Caco-2 (cell line): Measurements from ENCODE around the gene ASGR1. TPM values are rescaled to one million over a fixed set of nuclear protein-coding genes. Genes with fewer than 3 reads are reported as not detected.

Experiments
- BruUV-seq: library from RNA; stranded (reverse); fragments of 400-500 nt; replicated peaks from 2 replicates; lab custom pipeline; 2021; lab: Mats Ljungman, UMichigan
- CTCF ChIA-PET: fragments of 300-600 bp; sonication (Branson Sonifier 250); formaldehyde crosslinking; loops from one replicate; lab custom pipeline; 2022; ENCODE audit warnings: antibody characterized with exemption; lab: Charles Lee
- POLR2A ChIA-PET: fragments of 300-600 bp; sonication (Branson Sonifier 250); formaldehyde crosslinking; loops from one replicate; lab custom pipeline; 2022; ENCODE audit warnings: antibody characterized with exemption; lab: Charles Lee
- DNase-seq, 2 experiments: peaks; one replicate each; pipeline versions ENCODE4 v3.0.0 to v3.0.0-alpha.2; 2020 to 2022
- H3K27me3 ChIP-seq: replicated peaks from 2 replicates; pipeline ENCODE4 v1.6.0; 2011; ENCODE audit warnings: low read length; ENCODE audit not compliant: control insufficient read depth, insufficient read depth
- H3K36me3 ChIP-seq: 2 replicates; pipeline ENCODE4 v1.5.1; 2011; ENCODE audit warnings: low read length; ENCODE audit not compliant: control insufficient read depth, insufficient read depth
- H3K4me1 ChIP-seq: fragments of 250-450 bp; sonication (Bioruptor Pico); 2 replicates; pipeline ENCODE4 v1.5.1; 2020; ENCODE audit warnings: mild to moderate bottlenecking
- H3K4me3 ChIP-seq: 2 replicates; pipeline ENCODE4 v1.5.1; 2011; ENCODE audit warnings: low read depth, mild to moderate bottlenecking, control low read depth, low read length
- H3K9me3 ChIP-seq: fragments of 250-450 bp; sonication (Bioruptor Pico); 2 replicates; pipeline ENCODE4 v1.5.1; 2020; ENCODE audit warnings: mild to moderate bottlenecking, moderate library complexity
- H3K27ac Mint-ChIP-seq: one replicate; pipeline ENCODE4 v1.8.0; 2022; ENCODE audit warnings: mixed read lengths; ENCODE audit not compliant: unreplicated experiment
- H3K27me3 Mint-ChIP-seq: one replicate; pipeline ENCODE4 v1.8.0; 2022; ENCODE audit warnings: mixed read lengths; ENCODE audit not compliant: insufficient read depth, unreplicated experiment
- H3K36me3 Mint-ChIP-seq: one replicate; pipeline ENCODE4 v1.8.0; 2022; ENCODE audit warnings: mild to moderate bottlenecking, mixed read lengths; ENCODE audit not compliant: insufficient read depth, unreplicated experiment
- H3K4me1 Mint-ChIP-seq: one replicate; pipeline ENCODE4 v1.8.0; 2022; ENCODE audit warnings: low read depth, mixed read lengths; ENCODE audit not compliant: unreplicated experiment
- H3K4me3 Mint-ChIP-seq: one replicate; pipeline ENCODE4 v1.8.0; 2022; ENCODE audit warnings: mild to moderate bottlenecking, moderate library complexity, mixed read lengths; ENCODE audit not compliant: unreplicated experiment
- H3K9me3 Mint-ChIP-seq: one replicate; pipeline ENCODE4 v1.8.0; 2022; ENCODE audit warnings: mixed read lengths; ENCODE audit not compliant: unreplicated experiment
- intact Hi-C: fragments of 100-400 bp; cut with micrococcal nuclease; formaldehyde crosslinking; loops from one replicate; pipeline ENCODE4 v1.10.0; 2022; ENCODE audit not compliant: unreplicated experiment
- total RNA-seq: library from RNA; stranded (reverse); gene quantifications from 2 replicates; pipeline ENCODE4 v1.2.3, GENCODE V29; 2022
- TF ChIP-seq, protein P1 (sequence below), 2 experiments: fragments of 200-600 bp in 1 of 2; IDR thresholded peaks; 1 replicate in 1 of 2; 2 replicates in 1 of 2; pipeline versions ENCODE4 v1.5.1 to v1.8.0; 2011 to 2022; ENCODE audit warnings: antibody characterized with exemption in 1 of 2, control low read depth in 1 of 2, inconsistent platforms in 1 of 2, low read depth in 1 of 2, low read length in 1 of 2, mild to moderate bottlenecking in 1 of 2, moderate library complexity in 1 of 2; ENCODE audit not compliant: insufficient read depth in 1 of 2, severe bottlenecking in 1 of 2, unreplicated experiment in 1 of 2

Gene ASGR1
- total RNA-seq, 1 experiment from 2014 or later, result 9.2 TPM

- no peaks in the 10 kb centered on the region for H3K9me3 Mint-ChIP-seq
- TF ChIP-seq, protein P1, sequence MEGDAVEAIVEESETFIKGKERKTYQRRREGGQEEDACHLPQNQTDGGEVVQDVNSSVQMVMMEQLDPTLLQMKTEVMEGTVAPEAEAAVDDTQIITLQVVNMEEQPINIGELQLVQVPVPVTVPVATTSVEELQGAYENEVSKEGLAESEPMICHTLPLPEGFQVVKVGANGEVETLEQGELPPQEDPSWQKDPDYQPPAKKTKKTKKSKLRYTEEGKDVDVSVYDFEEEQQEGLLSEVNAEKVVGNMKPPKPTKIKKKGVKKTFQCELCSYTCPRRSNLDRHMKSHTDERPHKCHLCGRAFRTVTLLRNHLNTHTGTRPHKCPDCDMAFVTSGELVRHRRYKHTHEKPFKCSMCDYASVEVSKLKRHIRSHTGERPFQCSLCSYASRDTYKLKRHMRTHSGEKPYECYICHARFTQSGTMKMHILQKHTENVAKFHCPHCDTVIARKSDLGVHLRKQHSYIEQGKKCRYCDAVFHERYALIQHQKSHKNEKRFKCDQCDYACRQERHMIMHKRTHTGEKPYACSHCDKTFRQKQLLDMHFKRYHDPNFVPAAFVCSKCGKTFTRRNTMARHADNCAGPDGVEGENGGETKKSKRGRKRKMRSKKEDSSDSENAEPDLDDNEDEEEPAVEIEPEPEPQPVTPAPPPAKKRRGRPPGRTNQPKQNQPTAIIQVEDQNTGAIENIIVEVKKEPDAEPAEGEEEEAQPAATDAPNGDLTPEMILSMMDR (IDR thresholded peaks at IDR 0.05; ENCODE audit: insufficient read depth in 1 of 2, low read depth in 1 of 2, low read length in 1 of 2, severe bottlenecking in 1 of 2, unreplicated experiment in 1 of 2), result no peak
- no peak overlapping the region for H3K4me3 Mint-ChIP-seq
- H3K36me3 Mint-ChIP-seq, result no peaks in the 10 kb centered on the region
- H3K27ac Mint-ChIP-seq, result no peak overlapping the region
- BruUV-seq, result no TSS peak
- ChIA-PET CTCF (interaction anchor here (1.4 to 1.7 kb wide), 2 partner anchors 31 to 88 kb away, joined by 4 to 5 read pairs; no protein-coding TSS in a partner anchor), POLR2A (no interaction called here)
- Histone ChIP-seq H3K4me3 (no peak overlapping the region), H3K4me1 (no peaks in the 10 kb centered on the region), H3K9me3 (no peaks in the 10 kb centered on the region), H3K27me3 (no peaks in the 10 kb centered on the region), H3K36me3 (no peaks in the 10 kb centered on the region)
- intact Hi-C loops, result loop anchor here (2.0 kb wide), 1 partner anchor 45 kb away; the partner anchor contains the start of gene ASGR1
- no peak for DNase-seq
- H3K4me1 Mint-ChIP-seq, result no peaks in the 10 kb centered on the region
- no peaks in the 10 kb centered on the region for H3K27me3 Mint-ChIP-seq
Observed at GRCh38 chr17:7133916-7134315, 45.3 kb downstream of the ASGR1 start.

- no TSS peak for BruUV-seq
- H3K9me3 Mint-ChIP-seq, result no peaks in the 10 kb centered on the region
- no peaks in the 10 kb centered on the region for H3K36me3 Mint-ChIP-seq
- no peaks in the 10 kb centered on the region for H3K36me3 ChIP-seq
- CTCF ChIA-PET, result interaction anchor here (0.6 to 1.7 kb wide), 3 partner anchors 32 to 219 kb away, joined by 3 to 5 read pairs (median 4); no protein-coding TSS in a partner anchor
- no peaks in the 10 kb centered on the region for H3K27me3 ChIP-seq
- no peak for DNase-seq
- H3K27ac Mint-ChIP-seq, result no peak overlapping the region
- H3K9me3 ChIP-seq, result no peaks in the 10 kb centered on the region
- no peaks in the 10 kb centered on the region for H3K27me3 Mint-ChIP-seq
- POLR2A ChIA-PET, result no interaction called here
- TF ChIP-seq, protein P1 (IDR thresholded peaks at IDR 0.05; ENCODE audit: insufficient read depth in 1 of 2, low read depth in 1 of 2, low read length in 1 of 2, severe bottlenecking in 1 of 2, unreplicated experiment in 1 of 2), result no peak
- H3K4me1 ChIP-seq, result no peaks in the 10 kb centered on the region
- intact Hi-C loops, result no loop called here
- H3K4me3 ChIP-seq, result no peak overlapping the region
- no peak overlapping the region for H3K4me3 Mint-ChIP-seq
- no peaks in the 10 kb centered on the region for H3K4me1 Mint-ChIP-seq
Observed at GRCh38 chr17:7133424-7133823, 45.7 kb downstream of the ASGR1 start.

DNA sequence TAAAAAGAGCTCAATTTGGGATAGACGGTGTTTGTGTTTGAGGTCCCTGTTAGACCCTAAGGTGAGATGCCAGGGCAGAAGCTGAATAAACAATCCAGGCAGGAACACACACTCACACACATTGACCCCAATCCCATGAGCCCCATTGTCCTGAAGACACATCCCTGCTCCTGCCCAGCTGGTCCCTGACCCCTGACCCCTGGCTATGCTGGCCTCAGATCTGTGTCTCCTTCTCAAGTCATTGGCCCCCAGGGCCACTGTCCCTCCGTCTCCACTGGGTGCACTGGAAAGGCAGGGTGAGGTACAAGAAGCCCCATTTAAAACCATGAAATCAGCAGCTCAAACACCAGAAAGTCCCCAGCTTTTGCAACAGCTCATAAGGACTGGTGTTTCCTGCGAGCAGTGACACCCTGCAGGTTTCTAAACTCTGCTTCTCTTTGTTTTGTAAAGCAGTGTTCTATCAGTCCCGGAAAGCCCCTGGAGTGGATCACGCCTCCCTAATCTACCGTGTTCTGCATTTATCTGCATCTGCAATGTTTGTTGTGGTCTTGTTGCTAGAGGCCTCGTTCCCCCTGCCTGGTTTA, 46.6 kb downstream of the ASGR1 start:
- Histone ChIP-seq H3K27me3 (no peaks in the 10 kb centered on the region), H3K9me3 (no peaks in the 10 kb centered on the region), H3K4me1 (no peaks in the 10 kb centered on the region), H3K4me3 (no peak overlapping the region), H3K36me3 (no peaks in the 10 kb centered on the region)
- no peak overlapping the region for H3K4me3 Mint-ChIP-seq
- H3K36me3 Mint-ChIP-seq, result no peaks in the 10 kb centered on the region
- no peaks in the 10 kb centered on the region for H3K27me3 Mint-ChIP-seq
- H3K27ac Mint-ChIP-seq, result no peak overlapping the region
- POLR2A ChIA-PET, result no interaction called here
- H3K9me3 Mint-ChIP-seq, result no peaks in the 10 kb centered on the region
- BruUV-seq, result no TSS peak
- H3K4me1 Mint-ChIP-seq, result no peaks in the 10 kb centered on the region
- CTCF ChIA-PET, result interaction anchor here (1.4 to 1.7 kb wide), 2 partner anchors 32 to 87 kb away, joined by 4 to 5 read pairs; no protein-coding TSS in a partner anchor
- intact Hi-C loops, result no loop called here
- TF ChIP-seq, protein P1 (IDR thresholded peaks at IDR 0.05; ENCODE audit: insufficient read depth in 1 of 2, low read depth in 1 of 2, low read length in 1 of 2, severe bottlenecking in 1 of 2, unreplicated experiment in 1 of 2), result no peak
- DNase-seq, result no peak
